Suppressor macrophage (primary cell): ENCODE data around the gene TEPSIN.

Source experiments
- DNase-seq, 4 experiments: peaks; one replicate each; pipeline ENCODE4 v3.0.0-alpha.2; 2020 to 2022

TEPSIN gene

GRCh38 chr17:81250286-81251093, 11.6 kb upstream of the TEPSIN start:
- no peak for DNase-seq

GRCh38 chr17:81249223-81250040, 10.6 kb upstream of the TEPSIN start:
- no peak for DNase-seq

- DNase-seq: no peak
Measured at GRCh38 chr17:81248649-81249048, 9.8 kb upstream of the TEPSIN start.

GRCh38 chr17:81247339-81247990, 8.6 kb upstream of the TEPSIN start:
- DNase-seq: no peak

GRCh38 chr17:81246679-81247338, 8.0 kb upstream of the TEPSIN start:
- DNase-seq: no peak

- DNase-seq: no peak
Measured at GRCh38 chr17:81246343-81246670, 7.5 kb upstream of the TEPSIN start.

- no peak for DNase-seq
Measured at GRCh38 chr17:81245665-81246342, 6.9 kb upstream of the TEPSIN start.

- DNase-seq: no peak
Measured at GRCh38 chr17:81245024-81245664, 6.3 kb upstream of the TEPSIN start.

GRCh38 chr17:81244358-81245023, 5.6 kb upstream of the TEPSIN start:
- no peak for DNase-seq

- no peak for DNase-seq
Measured at GRCh38 chr17:81243333-81243664, 4.4 kb upstream of the TEPSIN start.

- no peak for DNase-seq
Measured at GRCh38 chr17:81242421-81243332, 3.8 kb upstream of the TEPSIN start.

- DNase-seq: peak; percentile 56 to 79 (median 73)
Measured at GRCh38 chr17:81241648-81242420, 3.0 kb upstream of the TEPSIN start.

- no peak for DNase-seq
Measured at GRCh38 chr17:81241203-81241602, 2.3 kb upstream of the TEPSIN start.

GRCh38 chr17:81240761-81241160, 1.9 kb upstream of the TEPSIN start:
- DNase-seq: no peak

GRCh38 chr17:81239714-81240555, 1.1 kb upstream of the TEPSIN start:
- peak in 3 of 4 experiments; percentile 21 to 40 (median 22) for DNase-seq

- no peak for DNase-seq
Measured at GRCh38 chr17:81238490-81238814, 403 bp downstream of the TEPSIN start.

GRCh38 chr17:81237591-81238489, 1.0 kb downstream of the TEPSIN start:
- peak in 1 of 4 experiments; percentile 9 for DNase-seq
